HEK293 (cell line): ENCODE data around the gene LRRC57.

Experiments
- BCL11B ChIP-seq: fragments of 450-650 bp; formaldehyde crosslinking; IDR thresholded peaks from 2 replicates; pipeline ENCODE4 v1.5.1; 2016; ENCODE audit warnings: low read depth, missing biosample characterization, missing genetic modification characterization
- GLIS2 ChIP-seq: fragments of 450-650 bp; formaldehyde crosslinking; IDR thresholded peaks from 2 replicates; pipeline ENCODE4 v1.5.1; 2016; ENCODE audit warnings: missing biosample characterization, missing genetic modification characterization
- IKZF3 ChIP-seq: fragments of 450-650 bp; IDR thresholded peaks from 2 replicates; pipeline ENCODE4 v1.5.0; 2018; ENCODE audit warnings: missing biosample characterization, mild to moderate bottlenecking, missing genetic modification characterization, moderate library complexity
- KLF8 ChIP-seq: fragments of 450-650 bp; formaldehyde crosslinking; IDR thresholded peaks from 2 replicates; pipeline ENCODE4 v1.5.1; 2016; ENCODE audit warnings: missing biosample characterization, missing genetic modification characterization
- PBX3 ChIP-seq: sonication (generic); formaldehyde crosslinking; IDR thresholded peaks from 2 replicates; pipeline ENCODE4 v1.8.1; 2022; ENCODE audit warnings: mild to moderate bottlenecking, moderate library complexity, missing genetic modification reagents
- REPIN1 ChIP-seq: fragments of 450-650 bp; formaldehyde crosslinking; IDR thresholded peaks from 2 replicates; pipeline ENCODE4 v1.5.1; 2017; ENCODE audit warnings: missing biosample characterization, missing genetic modification characterization, low read depth
- TCF7L2 ChIP-seq: IDR thresholded peaks from 2 replicates; pipeline ENCODE4 v1.6.1; 2011; ENCODE audit warnings: low read depth, mild to moderate bottlenecking, inconsistent platforms, low read length, moderate library complexity, borderline replicate concordance
- ZBTB1 ChIP-seq: fragments of 450-650 bp; formaldehyde crosslinking; IDR thresholded peaks from 2 replicates; pipeline ENCODE4 v1.5.1; 2016; ENCODE audit warnings: missing biosample characterization, missing genetic modification characterization
- ZBTB8A ChIP-seq: fragments of 450-650 bp; formaldehyde crosslinking; IDR thresholded peaks from 2 replicates; pipeline ENCODE4 v1.5.1; 2016; ENCODE audit warnings: missing biosample characterization, missing genetic modification characterization
- ZFHX2 ChIP-seq: fragments of 450-650 bp; formaldehyde crosslinking; conservative IDR thresholded peaks from 2 replicates; pipeline ENCODE4 v1.5.1; 2016; ENCODE audit warnings: missing biosample characterization, missing genetic modification characterization
- ZFP3 ChIP-seq: fragments of 450-650 bp; formaldehyde crosslinking; IDR thresholded peaks from 2 replicates; pipeline ENCODE4 v1.5.1; 2016; ENCODE audit warnings: low read depth, missing biosample characterization, missing genetic modification characterization
- ZFP37 ChIP-seq: fragments of 450-650 bp; formaldehyde crosslinking; IDR thresholded peaks from 2 replicates; pipeline ENCODE4 v1.5.1; 2016; ENCODE audit warnings: missing biosample characterization, missing genetic modification characterization
- ZIC2 ChIP-seq: fragments of 450-650 bp; formaldehyde crosslinking; IDR thresholded peaks from 2 replicates; pipeline ENCODE4 v1.5.1; 2016; ENCODE audit warnings: missing biosample characterization, missing genetic modification characterization
- ZNF114 ChIP-seq: fragments of 450-650 bp; formaldehyde crosslinking; IDR thresholded peaks from 2 replicates; pipeline ENCODE4 v1.5.0; 2017; ENCODE audit warnings: missing biosample characterization, missing genetic modification characterization
- ZNF133 ChIP-seq: fragments of 450-650 bp; formaldehyde crosslinking; IDR thresholded peaks from 2 replicates; pipeline ENCODE4 v1.5.1; 2016; ENCODE audit warnings: missing biosample characterization, missing genetic modification characterization
- ZNF19 ChIP-seq: fragments of 450-650 bp; formaldehyde crosslinking; IDR thresholded peaks from 2 replicates; pipeline ENCODE4; 2016; ENCODE audit warnings: missing biosample characterization, missing genetic modification characterization, low read depth
- ZNF2 ChIP-seq: fragments of 450-650 bp; formaldehyde crosslinking; IDR thresholded peaks from 2 replicates; pipeline ENCODE4 v1.5.1; 2016; ENCODE audit warnings: missing biosample characterization, missing genetic modification characterization
- ZNF202 ChIP-seq: fragments of 450-650 bp; formaldehyde crosslinking; IDR thresholded peaks from 2 replicates; pipeline ENCODE4 v1.5.1; 2016; ENCODE audit warnings: missing biosample characterization, missing genetic modification characterization, borderline replicate concordance
- ZNF223 ChIP-seq: fragments of 450-650 bp; formaldehyde crosslinking; IDR thresholded peaks from 2 replicates; pipeline ENCODE4 v1.5.1; 2016; ENCODE audit warnings: missing biosample characterization, missing genetic modification characterization
- ZNF292 ChIP-seq: fragments of 450-650 bp; formaldehyde crosslinking; IDR thresholded peaks from 2 replicates; pipeline ENCODE4 v1.5.1; 2016; ENCODE audit warnings: low read depth, missing biosample characterization, missing genetic modification characterization, borderline replicate concordance
- ZNF391 ChIP-seq: fragments of 450-650 bp; formaldehyde crosslinking; IDR thresholded peaks from 2 replicates; pipeline ENCODE4 v1.5.1; 2016; ENCODE audit warnings: low read depth, missing biosample characterization, missing genetic modification characterization, borderline replicate concordance
- ZNF426 ChIP-seq: fragments of 450-650 bp; formaldehyde crosslinking; IDR thresholded peaks from 2 replicates; pipeline ENCODE4 v1.5.1; 2017; ENCODE audit warnings: missing biosample characterization, missing genetic modification characterization, mild to moderate bottlenecking, inconsistent platforms, moderate library complexity
- ZNF501 ChIP-seq: fragments of 450-650 bp; formaldehyde crosslinking; IDR thresholded peaks from 2 replicates; pipeline ENCODE4 v1.5.1; 2016; ENCODE audit warnings: missing biosample characterization, missing genetic modification characterization
- ZNF518A ChIP-seq: fragments of 450-650 bp; formaldehyde crosslinking; conservative IDR thresholded peaks from 2 replicates; pipeline ENCODE4 v1.5.1; 2016; ENCODE audit warnings: low read depth, missing biosample characterization, missing genetic modification characterization
- ZNF530 ChIP-seq: fragments of 450-650 bp; formaldehyde crosslinking; IDR thresholded peaks from 2 replicates; pipeline ENCODE4 v1.5.1; 2016; ENCODE audit warnings: low read depth, missing biosample characterization, missing genetic modification characterization
- ZNF544 ChIP-seq: fragments of 450-650 bp; formaldehyde crosslinking; IDR thresholded peaks from 2 replicates; pipeline ENCODE4 v1.5.0; 2017; ENCODE audit warnings: missing biosample characterization, missing genetic modification characterization
- ZNF549 ChIP-seq: fragments of 450-650 bp; IDR thresholded peaks from 2 replicates; pipeline ENCODE4 v1.5.1; 2018; ENCODE audit warnings: missing biosample characterization, missing genetic modification characterization, mild to moderate bottlenecking, inconsistent platforms, moderate library complexity
- ZNF561 ChIP-seq: fragments of 450-650 bp; IDR thresholded peaks from 2 replicates; pipeline ENCODE4 v1.5.1; 2018; ENCODE audit warnings: missing biosample characterization, missing genetic modification characterization, borderline replicate concordance
- ZNF623 ChIP-seq: fragments of 450-650 bp; formaldehyde crosslinking; IDR thresholded peaks from 2 replicates; pipeline ENCODE4 v1.5.1; 2016; ENCODE audit warnings: missing biosample characterization, missing genetic modification characterization
- ZNF658 ChIP-seq: fragments of 450-650 bp; formaldehyde crosslinking; IDR thresholded peaks from 2 replicates; pipeline ENCODE4; 2016; ENCODE audit warnings: missing biosample characterization, missing genetic modification characterization
- ZNF677 ChIP-seq: fragments of 450-650 bp; IDR thresholded peaks from 2 replicates; pipeline ENCODE4 v1.5.0; 2018; ENCODE audit warnings: missing biosample characterization, mild to moderate bottlenecking, missing genetic modification characterization, moderate library complexity
- ZNF707 ChIP-seq: fragments of 450-650 bp; formaldehyde crosslinking; IDR thresholded peaks from 2 replicates; pipeline ENCODE4 v1.5.1; 2016; ENCODE audit warnings: missing biosample characterization, missing genetic modification characterization
- ZNF785 ChIP-seq: fragments of 450-650 bp; formaldehyde crosslinking; IDR thresholded peaks from 2 replicates; pipeline ENCODE4 v1.5.1; 2016; ENCODE audit warnings: missing biosample characterization, missing genetic modification characterization
- ZSCAN30 ChIP-seq: fragments of 450-650 bp; IDR thresholded peaks from 2 replicates; pipeline ENCODE4 v1.5.1; 2018; ENCODE audit warnings: missing biosample characterization, mild to moderate bottlenecking, missing genetic modification characterization, moderate library complexity
- ZSCAN4 ChIP-seq: fragments of 450-650 bp; formaldehyde crosslinking; IDR thresholded peaks from 2 replicates; pipeline ENCODE4 v1.5.1; 2017; ENCODE audit warnings: missing biosample characterization, missing genetic modification characterization

The LRRC57 gene

GRCh38 chr15:42575188-42576039, 26.8 kb upstream of the LRRC57 start, which contains the start of gene STARD9 (continued):
- TF ChIP-seq PBX3 (no peak), ZNF292 (tag by site-specific recombination) (no peak), ZNF561 (tag by site-specific recombination) (peak; percentile 85), ZFP3 (tag by site-specific recombination) (no peak), ZSCAN30 (tag by site-specific recombination) (0 out of 2 replicates have a peak, but pooled peaks have one; percentile 17), ZNF426 (tag by site-specific recombination) (no peak), ZNF549 (tag by site-specific recombination) (no peak), REPIN1 (tag by site-specific recombination) (no peak), ZNF707 (no peak), TCF7L2 (no peak), KLF8 (tag by site-specific recombination) (peak; percentile 97), ZSCAN4 (no peak), ZNF391 (tag by site-specific recombination) (no peak), ZNF677 (tag by site-specific recombination) (no peak), ZNF544 (tag by site-specific recombination) (no peak), ZBTB8A (tag by site-specific recombination) (peak; percentile 98), ZNF658 (tag by site-specific recombination) (no peak), ZNF623 (tag by site-specific recombination) (no peak), ZNF518A (no peak), ZNF202 (no peak), ZIC2 (tag by site-specific recombination) (peak; percentile 90), ZBTB1 (tag by site-specific recombination) (no peak), ZNF223 (tag by site-specific recombination) (no peak), IKZF3 (no peak), ZFP37 (tag by site-specific recombination) (peak; percentile 74; the same call in 1 of the 2 replicates), ZNF2 (tag by site-specific recombination) (0 out of 2 replicates have a peak, but pooled peaks have one; percentile 61), ZNF785 (no peak), ZNF19 (tag by site-specific recombination) (no peak), ZNF114 (tag by site-specific recombination) (no peak), GLIS2 (peak; percentile 91), BCL11B (no peak), ZNF501 (tag by site-specific recombination) (peak; percentile 45; the same call in 1 of the 2 replicates), ZNF530 (tag by site-specific recombination) (no peak), ZNF133 (tag by site-specific recombination) (no peak), ZFHX2 (tag by site-specific recombination) (peak; percentile 98)
